GM20431 (cell line): ENCODE results near the gene APH1B.
"Not testable (repeated sequence)": the region's sequence is repeated elsewhere in the genome, so short reads cannot be mapped to it uniquely, and the experiment has no call there.

Experiments used
- in situ Hi-C: fragments of 300-500 bp; cut with MseI, MboI; formaldehyde crosslinking; loops from one replicate; pipeline ENCODE4 v1.15.0; 2020; ENCODE audit warnings: low sequenced_read_pairs; ENCODE audit not compliant: unreplicated experiment

APH1B gene

DNA sequence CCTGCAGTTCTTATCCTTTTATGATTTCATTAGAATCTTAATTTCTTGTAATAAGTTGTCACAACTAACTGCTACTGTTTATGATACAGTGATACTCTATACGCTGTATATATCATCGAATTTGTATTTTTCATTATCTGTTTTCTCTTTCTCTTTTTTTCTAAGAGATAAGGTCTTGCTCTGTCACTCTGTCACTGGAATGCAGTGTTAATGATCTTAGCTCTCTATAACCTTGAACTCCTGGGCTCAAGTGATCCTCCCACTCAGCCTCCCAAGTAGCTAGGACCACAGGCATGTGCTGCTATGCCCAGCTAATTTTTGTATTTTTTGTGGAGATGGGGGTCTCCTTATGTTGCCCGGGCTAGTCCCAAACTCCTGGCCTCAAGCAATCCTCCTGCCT is 14.8 kb downstream of the APH1B start:
- in situ Hi-C loops = loop anchor here (10.0 kb wide), 1 partner anchor 103 kb away; no protein-coding TSS in a partner anchor

DNA sequence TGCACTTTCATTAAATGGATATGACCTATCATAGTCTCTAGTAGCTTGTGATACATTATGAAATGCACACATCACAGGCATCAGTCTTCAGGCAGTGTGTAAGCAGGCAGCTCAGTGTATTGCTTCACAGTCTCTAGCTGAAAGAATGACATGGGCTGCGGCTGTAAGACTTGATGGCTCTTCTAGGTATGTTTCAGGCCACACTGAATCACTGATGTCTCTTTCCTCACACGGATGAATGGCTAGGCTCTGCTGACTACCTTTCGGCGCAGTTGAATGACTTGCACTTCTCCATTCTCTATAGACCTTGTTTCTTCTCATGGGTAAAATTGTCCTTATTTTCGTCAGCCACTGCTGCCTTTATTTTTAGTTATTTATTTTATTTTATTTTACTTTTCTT is 15.4 kb downstream of the APH1B start:
- in situ Hi-C loops = loop anchor here (10.0 kb wide), 1 partner anchor 102 kb away; no protein-coding TSS in a partner anchor

- in situ Hi-C loops = loop anchor here (10.0 kb wide), 1 partner anchor 100 kb away; no protein-coding TSS in a partner anchor
Observed at GRCh38 chr15:63294359-63294758, 17.0 kb downstream of the APH1B start.

DNA sequence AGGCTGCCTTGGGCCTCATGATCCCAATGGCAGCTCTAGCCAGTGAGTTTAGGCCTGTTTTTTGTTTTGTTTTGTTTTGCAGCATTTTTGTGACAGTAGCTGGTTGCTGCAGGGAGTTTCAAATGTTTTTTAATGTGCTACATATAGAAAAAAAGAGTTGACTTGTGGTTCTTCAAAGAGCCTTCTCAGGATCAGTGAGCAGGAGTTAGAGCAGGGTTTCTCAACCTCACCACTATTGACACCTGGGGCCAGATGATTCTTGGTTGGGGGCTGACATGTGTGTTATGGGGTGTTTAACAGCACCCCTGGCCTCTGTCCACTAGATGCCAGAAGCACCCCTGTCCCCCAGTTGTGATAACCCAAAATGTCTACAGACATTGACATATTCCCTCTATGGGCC is 17.9 kb downstream of the APH1B start:
- in situ Hi-C loops = loop anchor here (10.0 kb wide), 1 partner anchor 99 kb away; no protein-coding TSS in a partner anchor

DNA sequence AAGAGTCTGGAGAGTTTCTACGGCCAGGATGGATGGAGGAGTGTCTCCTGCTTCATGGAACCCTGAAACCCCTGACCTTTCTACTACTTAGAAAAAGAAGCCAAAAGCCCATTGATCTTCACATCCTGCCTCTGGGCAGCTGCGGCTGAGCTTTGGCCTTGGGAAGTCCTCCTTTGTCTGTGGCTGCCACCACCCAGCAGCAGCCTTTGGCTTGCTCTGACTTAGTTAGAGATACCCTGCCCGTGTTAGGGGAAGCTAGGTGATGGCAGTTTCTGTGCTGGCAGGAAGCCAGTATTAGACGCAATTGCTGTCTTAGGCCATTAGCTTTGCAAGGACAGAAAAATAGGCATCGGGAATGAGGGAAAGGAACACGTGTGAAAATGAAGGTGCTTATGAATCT is 18.8 kb downstream of the APH1B start:
- in situ Hi-C loops = loop anchor here (10.0 kb wide), 1 partner anchor 99 kb away; no protein-coding TSS in a partner anchor

GRCh38 chr15:63299943-63300575 is 22.7 kb downstream of the APH1B start:
- in situ Hi-C loops = loop anchor here (10.0 kb wide), 1 partner anchor 95 kb away; no protein-coding TSS in a partner anchor

- in situ Hi-C loops = no loop called here
Observed at GRCh38 chr15:63301088-63301487, 23.7 kb downstream of the APH1B start.

DNA sequence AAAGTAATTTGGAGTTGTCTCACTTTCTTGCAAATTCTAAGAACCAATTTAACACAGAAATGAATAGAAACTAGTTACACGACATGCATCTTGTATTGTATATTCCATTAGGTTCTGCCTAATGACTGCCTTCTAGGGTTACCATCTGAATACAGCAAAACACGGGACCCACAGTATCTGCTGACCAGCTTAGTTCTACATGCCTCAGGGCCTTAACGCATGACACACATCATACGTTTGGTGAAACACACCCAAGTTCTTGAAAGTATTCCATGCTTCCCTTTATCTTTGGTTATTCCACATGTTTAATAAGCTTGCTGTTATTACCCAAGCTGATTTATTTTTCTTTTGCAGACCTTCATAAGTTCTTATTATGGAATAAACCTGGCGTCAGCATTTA is 27.9 kb downstream of the APH1B start:
- in situ Hi-C loops = no loop called here

- in situ Hi-C loops = no loop called here
Observed at GRCh38 chr15:63306492-63307073, 29.2 kb downstream of the APH1B start.

DNA sequence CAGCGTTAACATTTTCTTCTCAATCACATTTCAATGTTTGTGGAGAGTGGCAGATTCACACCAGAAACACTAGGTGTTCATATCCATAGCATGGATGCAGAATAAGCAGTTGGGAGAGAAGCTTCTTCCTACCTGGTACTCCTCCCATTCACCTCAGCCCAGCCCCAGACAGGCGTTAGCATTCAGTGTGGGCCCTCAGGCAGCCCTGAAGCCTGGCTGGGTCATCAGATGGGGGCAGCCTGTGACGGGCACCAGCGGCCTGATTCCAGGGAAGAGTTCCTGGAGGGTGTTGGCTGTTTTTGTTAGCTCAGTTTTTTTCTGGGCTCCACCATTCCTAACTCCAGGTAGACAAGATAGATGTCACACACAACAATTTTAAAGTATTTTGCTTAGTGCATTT is 31.1 kb downstream of the APH1B start:
- in situ Hi-C loops = no loop called here

DNA sequence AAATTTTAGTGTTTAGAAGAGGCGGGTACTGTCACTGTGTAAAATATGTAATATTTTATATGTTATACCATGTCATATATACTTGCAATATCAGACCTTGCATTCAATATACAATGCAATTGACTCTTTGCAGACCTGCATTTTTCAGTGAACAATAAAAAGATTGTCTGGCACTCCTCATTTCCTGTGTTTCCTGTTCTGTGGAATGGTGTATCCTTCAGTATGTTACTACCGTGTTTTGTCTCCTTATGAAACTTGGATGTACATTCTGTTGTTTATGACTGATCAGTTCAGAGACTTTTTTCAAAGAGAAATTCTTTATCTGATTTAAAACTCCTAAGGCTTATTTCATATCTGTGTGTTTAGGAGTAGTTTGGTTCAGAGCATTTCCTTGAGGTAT is 31.5 kb downstream of the APH1B start:
- in situ Hi-C loops = no loop called here

GRCh38 chr15:63310646-63311045 is 33.2 kb downstream of the APH1B start:
- in situ Hi-C loops = no loop called here

GRCh38 chr15:63312286-63312685 is 34.9 kb downstream of the APH1B start:
- in situ Hi-C loops = no loop called here

- in situ Hi-C loops = no loop called here
Observed at GRCh38 chr15:63313825-63314224, 36.4 kb downstream of the APH1B start.

- in situ Hi-C loops = no loop called here
Observed at GRCh38 chr15:63314409-63314808, 37.0 kb downstream of the APH1B start.

GRCh38 chr15:63318344-63318743 is 40.9 kb downstream of the APH1B start:
- in situ Hi-C loops = no loop called here

DNA sequence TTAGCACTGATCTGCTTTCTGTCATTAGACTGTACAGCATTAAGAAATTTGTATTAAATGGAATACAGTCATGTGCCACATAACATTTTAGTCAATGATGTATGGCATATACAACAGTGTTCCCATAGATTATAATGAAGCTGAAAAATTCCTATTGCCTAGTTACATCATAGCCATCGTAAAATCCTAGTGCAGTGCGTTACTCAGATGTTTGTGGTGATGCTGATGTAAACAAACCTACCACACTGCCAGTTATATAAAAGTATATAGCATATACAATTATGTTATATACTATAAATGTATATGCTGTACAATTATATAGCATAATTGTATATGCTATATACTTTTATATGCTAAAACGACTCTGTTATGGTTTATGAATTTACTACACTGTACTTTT is 41.7 kb downstream of the APH1B start:
- in situ Hi-C loops = no loop called here

DNA sequence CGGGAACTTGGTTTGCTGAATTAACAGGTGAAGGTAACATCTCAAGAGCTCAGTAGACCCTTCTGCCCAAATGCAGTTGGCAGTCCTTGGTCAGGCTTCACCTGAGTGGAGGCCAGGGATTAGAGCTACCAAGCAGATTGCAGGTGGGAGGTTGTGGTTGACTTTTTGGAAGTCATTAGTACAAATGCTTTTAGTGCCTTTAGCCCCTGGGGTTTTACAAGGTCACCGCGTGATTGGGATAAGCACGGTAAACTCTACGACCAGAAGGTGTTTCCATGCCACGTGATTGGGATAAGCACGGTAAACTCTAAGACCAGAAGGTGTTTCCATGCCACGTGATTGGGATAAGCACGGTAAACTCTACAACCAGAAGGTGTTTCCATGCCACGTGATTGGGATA is 43.0 kb downstream of the APH1B start:
- in situ Hi-C loops = not testable (repeated sequence)

DNA sequence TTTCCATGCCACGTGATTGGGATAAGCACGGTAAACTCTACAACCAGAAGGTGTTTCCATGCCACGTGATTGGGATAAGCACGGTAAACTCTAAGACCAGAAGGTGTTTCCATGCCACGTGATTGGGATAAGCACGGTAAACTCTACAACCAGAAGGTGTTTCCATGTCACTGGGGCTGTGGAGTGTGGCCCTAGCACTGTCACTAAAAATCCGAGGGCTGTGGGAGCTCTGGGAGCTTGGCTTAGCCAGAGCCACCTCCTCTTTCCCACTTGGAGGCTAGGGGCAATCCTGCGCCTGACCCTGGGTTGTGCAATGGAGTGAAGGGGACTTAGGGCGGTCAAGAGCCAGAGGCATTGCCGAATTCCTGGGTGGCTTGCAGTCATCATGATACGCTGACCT is 43.6 kb downstream of the APH1B start:
- in situ Hi-C loops = not testable (repeated sequence)

- in situ Hi-C loops = no loop called here
Observed at GRCh38 chr15:63321462-63321861, 44.1 kb downstream of the APH1B start.

GRCh38 chr15:63322541-63322940 is 45.1 kb downstream of the APH1B start:
- in situ Hi-C loops = no loop called here
